GM18909 (cell line): Measurements from ENCODE around the gene TUBB8B.
"Not testable (repeated sequence)": the region's sequence is repeated elsewhere in the genome, so short reads cannot be mapped to it uniquely, and the experiment has no call there.

Source experiments
- ATAC-seq: cut with Tn5 transposase; IDR thresholded peaks from one replicate; pipeline ENCODE4 v1.9.1; 2021; ENCODE audit warnings: mild to moderate bottlenecking; ENCODE audit not compliant: unreplicated experiment, poor library complexity

Gene TUBB8B

GRCh38 chr18:48696-49095, 719 bp downstream of the TUBB8B start:
- ATAC-seq: not testable (repeated sequence)

- not testable (repeated sequence) for ATAC-seq
These were observed 36.2 kb downstream of the TUBB8B start for GRCh38 chr18:13177-13576.

GRCh38 chr18:12773-13172, 36.6 kb downstream of the TUBB8B start:
- ATAC-seq: not testable (repeated sequence)

GRCh38 chr18:11383-12274, 37.8 kb downstream of the TUBB8B start:
- ATAC-seq: not testable (repeated sequence)

GRCh38 chr18:10624-11184, 38.7 kb downstream of the TUBB8B start:
- not testable (repeated sequence) for ATAC-seq

GRCh38 chr18:9937-10336, 39.5 kb downstream of the TUBB8B start:
- not testable (repeated sequence) for ATAC-seq
